Heart left ventricle (tissue), 16 donors: ENCODE data around the gene MICAL3. TPM values are rescaled to one million over a fixed set of nuclear protein-coding genes. Genes with fewer than 3 reads are reported as not detected.
A peak's percentile ranks its signal among the peaks of the same experiment; 100 is the strongest.

Experiments used
- ATAC-seq, 4 donors: fragments of 200-7000 bp; cut with Tn5 transposase; one replicate each; pipeline ENCODE4 v1.9.1; 2020 to 2022; ENCODE audit warnings: moderate library complexity in 4 of 4, mild to moderate bottlenecking in 3 of 4, moderate number of reproducible peaks in 1 of 4
- DNase-seq, 5 donors: peaks; one replicate each; pipeline ENCODE4 v3.0.0-alpha.2; 2020
- H3K27ac ChIP-seq, 12 donors: fragments of 200-600 bp; sonication (generic) in 4 of 12; one replicate each; pipeline versions ENCODE4 v1.5.0 to v1.8.0; 2016 to 2022; ENCODE audit warnings: mild to moderate bottlenecking in 2 of 12
- H3K27me3 ChIP-seq, 9 donors: fragments of 200-600 bp; sonication (generic) in 2 of 9; one replicate each; pipeline versions ENCODE4 v1.5.1 to v1.8.0; 2016 to 2022; ENCODE audit warnings: mild to moderate bottlenecking in 3 of 9
- H3K36me3 ChIP-seq, 9 donors: fragments of 200-600 bp; sonication (generic) in 2 of 9; one replicate each; pipeline versions ENCODE4 v1.5.0 to v1.8.0; 2018 to 2022; ENCODE audit warnings: mild to moderate bottlenecking in 2 of 9
- H3K4me1 ChIP-seq, 12 donors: fragments of 200-600 bp; sonication (generic) in 4 of 12; one replicate each; pipeline versions ENCODE4 v1.5.0 to v1.8.0; 2016 to 2022; ENCODE audit warnings: mild to moderate bottlenecking in 3 of 12
- H3K4me3 ChIP-seq, 12 donors: fragments of 200-600 bp; sonication (generic) in 4 of 12; one replicate each; pipeline versions ENCODE4 v1.5.0 to v1.8.0; 2017 to 2022; ENCODE audit warnings: mild to moderate bottlenecking in 9 of 12, moderate library complexity in 4 of 12
- H3K9me3 ChIP-seq, 12 donors: fragments of 200-600 bp; sonication (generic) in 4 of 12; one replicate each; pipeline versions ENCODE4 v1.5.0 to v1.8.0; 2016 to 2022; ENCODE audit warnings: mild to moderate bottlenecking in 1 of 12
- CTCF ChIP-seq, 12 donors: fragments of 200-600 bp; sonication (generic) in 4 of 12; IDR thresholded peaks; one replicate each; pipeline versions ENCODE4 v1.5.0 to v1.8.0; 2018 to 2022; ENCODE audit warnings: antibody characterized with exemption in 12 of 12, mild to moderate bottlenecking in 5 of 12
- POLR2A ChIP-seq, 2 donors: fragments of 450-650 bp; IDR thresholded peaks; one replicate each; pipeline ENCODE4 v1.6.1; 2017; ENCODE audit warnings: antibody characterized with exemption in 2 of 2, mild to moderate bottlenecking in 2 of 2, moderate library complexity in 2 of 2
- WGBS, 4 donors: extraction: QIAGEN DNeasy Blood & Tissue Kit in 2 of 4; methylation state at CpG; one replicate each; pipeline versions ENCODE4 v1.1.5 to v1.1.7; 2013 to 2018; 5-methylcytosine and 5-hydroxymethylcytosine counted together
- intact Hi-C, 10 donors: fragments of 100-400 bp; cut with DNase I; formaldehyde crosslinking; loops; one replicate each; pipeline versions ENCODE4 v1.11.1 to v1.14.2; 2022
- polyA plus RNA-seq, 2 donors: library from polyadenylated mRNA; stranded (reverse); fragments of 200-250 nt; gene quantifications; one replicate each; pipeline ENCODE4 v1.2.3, GENCODE V29; 2013
- total RNA-seq, 9 donors: library from RNA; depleted of rRNA in 2 of 9; stranded (reverse); fragments of >200 nt in 2 of 9; fragmentation: NEBNext Ultra II Directional in 3 of 9; extraction: Animal tissue kit (Norgen Biotek cat#: 25700) in 3 of 9; gene quantifications; one replicate each; pipeline versions ENCODE4 v1.1.0 to v1.2.4, GENCODE V29; 2016 to 2023
- donor health status: ischemic (EF 13 %, LVEDD 7.1; RV severe dilation, severe dysfunction).
- donor health status: healthy with polysubstance abuse.
- donor health status: DM: no; HTN: yes; CAD: no.
- donor health status: DM: no; HTN: no; CAD: no.
- donor health status: ischemic (EF 25% LVEDD 6.9; RV normal size, moderate dysfunction).
- donor health status: ischemic (EF 25% LVEDD 5.7; RV mildly dilated, moderate dysfunction).
- donor health status: healthy.
- donor health status: DM: yes; HTN: yes; CAD: no.
- donor health status: ischemic (EF 35%, LVEDD 5.7; RV mildly dilated, moderate dysfunction).
- donor health status: nonischemic (EF 11% LVEDD 7.7; RV severe dilation, severe dysfunction).
- donor health status: DM: yes; HTN: yes; CAD: no.
- donor health status: PGD.
- donor health status: ischemic (EF 29% LVEDD 5.4; RV normal size, mild dysfunction).
- donor health status: nonischemic (EF 23%, LVEDD 6.1; RV moderate dilation, normal function).

MICAL3 gene
- total and polyA plus RNA-seq, 11 donors: 41.3 to 125 (median 83.3) TPM

DNA sequence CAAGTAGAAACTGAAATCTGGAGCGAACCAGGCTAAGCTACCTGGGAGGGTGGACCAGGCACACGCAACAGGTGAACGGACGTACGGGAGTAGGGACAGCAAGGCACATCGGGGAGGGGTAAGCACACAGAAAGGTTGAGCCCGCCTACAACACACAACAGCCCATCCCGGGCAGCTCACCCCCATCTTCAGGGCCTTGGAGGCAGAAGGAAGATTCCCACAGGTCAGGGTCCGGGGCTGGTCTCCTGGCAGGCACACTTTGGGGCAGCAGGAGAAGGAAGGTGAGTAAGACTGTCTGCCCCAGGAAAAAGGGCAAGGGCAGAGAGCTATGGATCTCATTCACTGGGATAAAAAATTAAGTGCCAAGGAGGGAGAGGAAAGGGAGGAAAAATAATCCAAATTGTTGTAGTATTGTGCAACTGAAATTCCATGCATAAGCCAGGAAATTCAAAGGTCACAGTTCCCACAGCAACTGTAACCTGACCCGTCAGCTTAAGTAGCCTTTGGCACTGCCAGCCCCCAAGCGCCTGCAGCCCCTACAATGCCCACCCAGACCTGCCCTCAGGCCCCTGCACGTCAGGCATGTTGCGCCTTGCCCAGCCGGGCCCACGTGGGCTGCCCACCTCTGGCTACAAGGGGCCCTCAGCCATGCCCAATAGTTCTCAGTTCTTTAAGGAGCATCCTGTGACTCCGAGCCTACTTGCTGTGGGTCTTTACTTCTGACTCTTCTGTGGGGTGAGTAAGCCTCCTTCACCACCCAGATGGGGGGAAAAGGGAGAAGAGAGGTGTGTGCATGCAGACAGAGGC lies 51.8 kb downstream of the MICAL3 start:
- Histone ChIP-seq H3K27me3 (no peaks in the 10 kb centered on the region), H3K36me3 (peaks cover 0 to 6% (median 0%) of the 10 kb centered on the region in 9 donors), H3K27ac (peak overlapping the region in 9 of 12 donors; percentile 23 to 66 (median 51)), H3K9me3 (no peaks in the 10 kb centered on the region), H3K4me3 (no peak overlapping the region), H3K4me1 (peaks cover 0 to 74% (median 46%) of the 10 kb centered on the region in 12 donors)
- WGBS, 4 donors: 61 to 75% (median 72%) methylated on average over 16 of the region's 16 CpGs
- ATAC-seq (peak in 3 of 4 donors; percentile 28 to 33 (median 33)), DNase-seq (peak in 1 of 5 donors; percentile 42)
- intact Hi-C loops: loop anchor here in 2 of 10 donors (5.0 kb wide), 2 partner anchors 50 to 60 kb away; partner anchors contain the start of gene MICAL3 (in 1 of the 2)
- TF ChIP-seq POLR2A (IDR thresholded peaks at IDR 0.05): no peak
- TF ChIP-seq CTCF (IDR thresholded peaks at IDR 0.05): no peak

GRCh38 chr22:17971711-17972110 lies 52.6 kb downstream of the MICAL3 start:
- H3K36me3 ChIP-seq: peaks cover 0 to 6% (median 0%) of the 10 kb centered on the region in 9 donors
- DNase-seq (no peak), ATAC-seq (no peak)
- intact Hi-C loops: loop anchor here in 3 of 10 donors (2.0 to 5.0 kb wide), 3 partner anchors 51 to 65 kb away; partner anchors contain the start of gene MICAL3 (in 1 of the 3)
- 75 to 76% (median 75%) methylated on average over 9 of the region's 9 CpGs for WGBS, 4 donors
- no peaks in the 10 kb centered on the region for H3K27me3 ChIP-seq
- no peaks in the 10 kb centered on the region for H3K9me3 ChIP-seq
- peak overlapping the region in 5 of 12 donors; percentile 23 to 66 (median 47) for H3K27ac ChIP-seq
- H3K4me3 ChIP-seq: no peak overlapping the region
- peaks cover 0 to 78% (median 48%) of the 10 kb centered on the region in 12 donors for H3K4me1 ChIP-seq
- TF ChIP-seq CTCF (IDR thresholded peaks at IDR 0.05) (no peak), POLR2A (IDR thresholded peaks at IDR 0.05) (no peak)

DNA sequence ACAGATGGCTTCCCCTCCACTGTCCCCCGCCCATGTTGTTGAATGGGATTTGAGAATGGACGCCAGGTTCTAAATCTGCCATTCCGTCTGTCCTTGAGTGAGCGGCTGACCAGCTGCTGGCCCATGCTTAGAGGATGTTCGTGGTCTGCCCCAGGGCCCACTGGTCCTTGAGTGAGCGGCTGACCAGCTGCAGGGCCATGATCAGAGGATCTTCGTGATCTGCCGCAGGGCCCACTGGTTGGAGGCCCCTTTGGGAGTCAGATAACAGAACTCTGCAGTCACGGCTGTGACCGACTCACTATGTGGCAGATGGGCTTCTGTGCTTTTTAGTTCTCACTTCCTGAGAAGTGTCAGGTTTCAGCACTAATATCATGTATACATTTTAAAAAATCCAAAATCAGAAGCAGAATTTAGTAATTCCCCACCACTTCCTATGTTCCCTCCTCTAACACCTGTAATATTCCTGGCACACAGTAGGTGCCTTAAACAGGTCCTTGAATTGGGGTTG lies 54.1 kb downstream of the MICAL3 start:
- ATAC-seq: peak in 3 of 4 donors; percentile 4 to 15 (median 7)
- DNase-seq: no peak
- H3K36me3 ChIP-seq: peaks cover 0 to 6% (median 0%) of the 10 kb centered on the region in 9 donors
- intact Hi-C loops: loop anchor here in 3 of 10 donors (2.0 to 5.0 kb wide), 3 partner anchors 52 to 63 kb away; partner anchors contain the start of gene MICAL3 (in 1 of the 3)
- no peak overlapping the region for H3K4me3 ChIP-seq
- peak overlapping the region in 10 of 12 donors; percentile 26 to 74 (median 66) for H3K27ac ChIP-seq
- 47 to 57% (median 52%) methylated on average over 10 of the region's 10 CpGs for WGBS, 4 donors
- no peaks in the 10 kb centered on the region for H3K9me3 ChIP-seq
- H3K27me3 ChIP-seq: no peaks in the 10 kb centered on the region
- peaks cover 0 to 82% (median 61%) of the 10 kb centered on the region in 12 donors for H3K4me1 ChIP-seq
- TF ChIP-seq POLR2A (IDR thresholded peaks at IDR 0.05): no peak
- no peak for TF ChIP-seq CTCF (IDR thresholded peaks at IDR 0.05)

GRCh38 chr22:17969701-17970113 lies 54.7 kb downstream of the MICAL3 start:
- peak overlapping the region in 10 of 12 donors; percentile 26 to 74 (median 66) for H3K27ac ChIP-seq
- ATAC-seq: peak; percentile 72 to 90 (median 88)
- 47 to 67% (median 54%) methylated on average over 7 to 11 of the region's 11 CpGs for WGBS, 4 donors
- H3K4me1 ChIP-seq: peaks cover 2 to 83% (median 63%) of the 10 kb centered on the region in 12 donors
- DNase-seq: peak in 4 of 5 donors; percentile 54 to 85 (median 70)
- H3K4me3 ChIP-seq: no peak overlapping the region
- peaks cover 0 to 6% (median 0%) of the 10 kb centered on the region in 9 donors for H3K36me3 ChIP-seq
- H3K9me3 ChIP-seq: no peaks in the 10 kb centered on the region
- TF ChIP-seq CTCF (IDR thresholded peaks at IDR 0.05): no peak
- peak in 1 of 2 donors; percentile 24 for TF ChIP-seq POLR2A (IDR thresholded peaks at IDR 0.05)
- intact Hi-C loops: loop anchor here in 4 of 10 donors (2.0 to 5.0 kb wide), 4 partner anchors 48 to 63 kb away; partner anchors contain the start of gene MICAL3 (in 1 of the 4)
- H3K27me3 ChIP-seq: no peaks in the 10 kb centered on the region
